Mesendoderm (in vitro differentiated cells): ENCODE results near the gene KLF18.
"Not testable (repeated sequence)": the region's sequence is repeated elsewhere in the genome, so short reads cannot be mapped to it uniquely, and the experiment has no call there.

Source experiments
- DNase-seq: peaks from one replicate; pipeline ENCODE4 v3.0.0; 2013
- H2AK5ac ChIP-seq: 2 replicates; pipeline ENCODE4 v1.6.1; 2013; ENCODE audit warnings: low read length, inconsistent platforms
- H2BK120ac ChIP-seq: 2 replicates; pipeline ENCODE4 v1.6.1; 2013; ENCODE audit warnings: low read depth, mild to moderate bottlenecking, low read length, moderate library complexity, mixed read lengths
- H2BK15ac ChIP-seq: replicated peaks from 2 replicates; pipeline ENCODE4 v1.6.1; 2013; ENCODE audit warnings: low read depth, mild to moderate bottlenecking, moderate library complexity
- H2BK5ac ChIP-seq: 2 replicates; pipeline ENCODE4 v1.6.1; 2013; ENCODE audit warnings: low read length, inconsistent platforms
- H3K18ac ChIP-seq: 2 replicates; pipeline ENCODE4 v1.6.1; 2013; ENCODE audit warnings: mild to moderate bottlenecking, low read length, mixed read lengths
- H3K23ac ChIP-seq: one replicate; pipeline ENCODE4 v1.6.1; 2013; ENCODE audit warnings: low read length
- H3K27ac ChIP-seq: 2 replicates; pipeline ENCODE4 v1.5.1; 2013; ENCODE audit warnings: low read depth, mild to moderate bottlenecking, inconsistent platforms, low read length, moderate library complexity
- H3K27me3 ChIP-seq: 2 replicates; pipeline ENCODE4 v1.6.1; 2013; ENCODE audit warnings: low read length, control low read depth, mild to moderate bottlenecking, inconsistent platforms; ENCODE audit not compliant: insufficient read depth, poor library complexity
- H3K36me3 ChIP-seq: 2 replicates; pipeline ENCODE4 v1.6.1; 2013; ENCODE audit warnings: low read length, inconsistent platforms; ENCODE audit not compliant: control insufficient read depth, insufficient read depth
- H3K4ac ChIP-seq: one replicate; pipeline ENCODE4 v1.6.1; 2013; ENCODE audit warnings: low read depth, mild to moderate bottlenecking, low read length, moderate library complexity
- H3K4me1 ChIP-seq: 2 replicates; pipeline ENCODE4 v1.6.1; 2013; ENCODE audit warnings: low read depth, low read length, inconsistent platforms; ENCODE audit not compliant: control insufficient read depth
- H3K4me2 ChIP-seq: 2 replicates; pipeline ENCODE4 v1.6.1; 2013; ENCODE audit warnings: low read length
- H3K4me3 ChIP-seq: 2 replicates; pipeline ENCODE4 v1.5.1; 2013; ENCODE audit warnings: mild to moderate bottlenecking, low read length
- H3K56ac ChIP-seq: one replicate; pipeline ENCODE4 v1.6.1; 2013; ENCODE audit warnings: low read length
- H3K79me1 ChIP-seq: 2 replicates; pipeline ENCODE4 v1.6.1; 2013; ENCODE audit warnings: low read length, inconsistent platforms
- H3K79me2 ChIP-seq: 2 replicates; pipeline ENCODE4 v1.6.1; 2013; ENCODE audit warnings: mild to moderate bottlenecking, low read length; ENCODE audit not compliant: control insufficient read depth, insufficient read depth
- H3K9ac ChIP-seq: 2 replicates; pipeline ENCODE4 v1.6.1; 2013; ENCODE audit warnings: low read length, inconsistent platforms
- H4K5ac ChIP-seq: one replicate; pipeline ENCODE4 v1.6.1; 2013; ENCODE audit warnings: low read length
- H4K8ac ChIP-seq: one replicate; pipeline ENCODE4 v1.6.1; 2013; ENCODE audit warnings: low read depth, mild to moderate bottlenecking, control low read depth, low read length, moderate library complexity
- WGBS: extraction: QIAGEN DNeasy Blood & Tissue Kit; methylation state at CpG from one replicate; pipeline ENCODE4 v1.1.7; 2013; ENCODE audit warnings: low lambda C conversion rate, missing lambda C conversion rate; ENCODE audit not compliant: insufficient coverage; ENCODE audit errors: extremely low coverage; 5-methylcytosine and 5-hydroxymethylcytosine counted together

The KLF18 gene

GRCh38 chr1:44146536-44147361, 5.3 kb upstream of the KLF18 start:
- no peak overlapping the region for H3K9ac ChIP-seq
- H4K8ac ChIP-seq = no peak overlapping the region
- H3K79me1 ChIP-seq = no peaks in the 10 kb centered on the region
- H2BK15ac ChIP-seq = no peak overlapping the region
- no peak overlapping the region for H4K5ac ChIP-seq
- no peak overlapping the region for H3K4me2 ChIP-seq
- no peak overlapping the region for H3K27ac ChIP-seq
- no peaks in the 10 kb centered on the region for H3K36me3 ChIP-seq
- no peaks in the 10 kb centered on the region for H3K27me3 ChIP-seq
- H3K4me1 ChIP-seq = no peaks in the 10 kb centered on the region
- H2AK5ac ChIP-seq = no peak overlapping the region
- no peak overlapping the region for H2BK120ac ChIP-seq
- no peak overlapping the region for H3K4ac ChIP-seq
- H3K79me2 ChIP-seq = no peaks in the 10 kb centered on the region
- no peak overlapping the region for H3K56ac ChIP-seq
- no peak overlapping the region for H3K4me3 ChIP-seq
- H3K23ac ChIP-seq = no peak overlapping the region
- H3K18ac ChIP-seq = no peak overlapping the region
- H2BK5ac ChIP-seq = no peak overlapping the region
- WGBS = no CpG with 5 or more reads among the region's 28 CpGs
- no peak for DNase-seq

GRCh38 chr1:44144962-44145756, 3.7 kb upstream of the KLF18 start:
- Histone ChIP-seq H3K36me3 (no peaks in the 10 kb centered on the region), H3K4me3 (no peak overlapping the region), H3K4ac (no peak overlapping the region), H2BK5ac (no peak overlapping the region), H3K9ac (no peak overlapping the region), H3K27ac (no peak overlapping the region), H3K4me2 (no peak overlapping the region), H3K79me2 (no peaks in the 10 kb centered on the region), H4K8ac (no peak overlapping the region), H3K4me1 (no peaks in the 10 kb centered on the region), H3K56ac (no peak overlapping the region), H4K5ac (no peak overlapping the region), H3K27me3 (no peaks in the 10 kb centered on the region), H2BK15ac (no peak overlapping the region), H3K18ac (no peak overlapping the region), H2AK5ac (no peak overlapping the region), H3K23ac (no peak overlapping the region), H3K79me1 (no peaks in the 10 kb centered on the region), H2BK120ac (no peak overlapping the region)
- no peak for DNase-seq
- no CpG with 5 or more reads among the region's 2 CpGs for WGBS

- H3K23ac ChIP-seq, DNase-seq, H3K18ac ChIP-seq, H2BK120ac ChIP-seq, H4K5ac ChIP-seq, H2BK5ac ChIP-seq, H4K8ac ChIP-seq, H3K9ac ChIP-seq, H3K27ac ChIP-seq, H3K56ac ChIP-seq, H3K79me1 ChIP-seq, H3K36me3 ChIP-seq, H3K4me2 ChIP-seq, H3K27me3 ChIP-seq, H3K4ac ChIP-seq, H2AK5ac ChIP-seq, H3K4me1 ChIP-seq, H3K4me3 ChIP-seq, H2BK15ac ChIP-seq, H3K79me2 ChIP-seq: not testable (repeated sequence)
- WGBS = no CpG with 5 or more reads among the region's 8 CpGs
Measured at GRCh38 chr1:44139565-44139964, 1.9 kb downstream of the KLF18 start.

GRCh38 chr1:44138239-44138638, 3.2 kb downstream of the KLF18 start:
- Histone ChIP-seq H2BK15ac (no peak overlapping the region), H3K27me3 (no peaks in the 10 kb centered on the region), H3K27ac (no peak overlapping the region), H3K36me3 (no peaks in the 10 kb centered on the region), H4K8ac (no peak overlapping the region), H2AK5ac (no peak overlapping the region), H2BK5ac (no peak overlapping the region), H2BK120ac (no peak overlapping the region), H3K18ac (no peak overlapping the region), H3K4me3 (no peak overlapping the region), H3K56ac (no peak overlapping the region), H3K79me2 (no peaks in the 10 kb centered on the region), H3K23ac (no peak overlapping the region), H3K4me1 (peaks cover 3% of the 10 kb centered on the region), H3K4ac (no peak overlapping the region), H3K79me1 (no peaks in the 10 kb centered on the region), H3K4me2 (no peak overlapping the region), H3K9ac (no peak overlapping the region), H4K5ac (no peak overlapping the region)
- DNase-seq = no peak
- WGBS = no CpG with 5 or more reads among the region's 3 CpGs

- Histone ChIP-seq H3K79me1 (no peaks in the 10 kb centered on the region), H3K27me3 (no peaks in the 10 kb centered on the region), H3K23ac (no peak overlapping the region), H2BK15ac (no peak overlapping the region), H3K27ac (no peak overlapping the region), H3K36me3 (no peaks in the 10 kb centered on the region), H3K18ac (no peak overlapping the region), H3K9ac (no peak overlapping the region), H2BK5ac (no peak overlapping the region), H3K79me2 (no peaks in the 10 kb centered on the region), H3K56ac (no peak overlapping the region), H3K4me2 (no peak overlapping the region), H2BK120ac (no peak overlapping the region), H3K4me1 (peaks cover 3% of the 10 kb centered on the region), H3K4ac (no peak overlapping the region), H3K4me3 (no peak overlapping the region), H4K8ac (no peak overlapping the region), H4K5ac (no peak overlapping the region), H2AK5ac (no peak overlapping the region)
- no peak for DNase-seq
- no CpG with 5 or more reads among the region's 2 CpGs for WGBS
Measured at GRCh38 chr1:44135886-44136285, 5.5 kb downstream of the KLF18 start.
